Tibial nerve (tissue), 4 donors: ENCODE results near the gene ARHGEF1.

ENCODE experiments used
- EP300 ChIP-seq, 2 donors: sonication (generic); formaldehyde crosslinking; IDR thresholded peaks; one replicate each; pipeline ENCODE4 v1.6.1; 2017; ENCODE audit warnings: antibody characterized with exemption in 2 of 2, mild to moderate bottlenecking in 1 of 2
- POLR2A ChIP-seq, 2 donors: fragments of 450-650 bp; IDR thresholded peaks; one replicate each; pipeline ENCODE4 v1.6.1; 2017; ENCODE audit warnings: antibody characterized with exemption in 2 of 2, mild to moderate bottlenecking in 2 of 2, moderate library complexity in 2 of 2
- TF ChIP-seq, protein P1 (sequence below), 5 experiments: fragments of 200-600 bp in 3 of 5; fragments of 450-650 bp in 2 of 5; sonication (generic) in 3 of 5; IDR thresholded peaks; one replicate each; pipeline ENCODE4 v1.5.1; 2016 to 2019; ENCODE audit warnings: antibody characterized with exemption in 5 of 5, mild to moderate bottlenecking in 3 of 5, moderate library complexity in 2 of 5

DNA sequence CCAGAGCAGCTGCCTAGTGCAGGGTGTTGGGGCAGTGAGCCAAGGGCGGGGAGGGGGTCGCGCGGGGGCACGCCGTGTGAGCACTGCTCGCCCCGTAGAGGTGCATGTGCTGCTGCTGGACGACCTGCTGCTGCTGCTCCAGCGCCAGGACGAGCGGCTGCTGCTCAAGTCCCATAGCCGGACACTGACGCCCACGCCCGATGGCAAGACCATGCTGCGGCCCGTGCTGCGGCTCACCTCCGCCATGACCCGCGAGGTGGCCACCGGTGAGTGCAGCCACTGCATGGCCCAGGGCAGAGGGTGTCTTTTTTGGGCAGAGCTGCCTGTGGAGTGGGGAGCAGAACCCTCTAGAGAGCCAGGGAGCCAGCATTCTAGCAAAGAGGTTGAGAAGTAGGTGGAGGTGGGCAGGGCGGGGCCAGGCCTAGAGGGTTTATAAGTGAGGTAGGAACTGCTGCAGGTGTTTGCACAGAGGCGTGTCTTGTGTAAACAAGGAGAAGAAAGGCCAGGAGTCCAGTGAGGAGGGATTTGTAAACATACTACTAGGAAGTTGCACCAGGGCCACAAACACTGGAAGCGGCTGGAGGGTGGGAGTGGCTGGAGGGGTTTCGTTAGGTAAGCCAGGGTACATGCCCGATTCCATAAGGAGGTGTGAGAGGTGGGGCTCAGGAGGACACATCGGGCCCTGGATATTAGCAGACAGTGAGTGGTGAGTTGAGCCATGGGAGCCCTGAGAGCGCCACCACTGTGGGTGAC is 21.3 kb downstream of the ARHGEF1 start:
- TF ChIP-seq EP300 (IDR thresholded peaks at IDR 0.05) (no peak), POLR2A (IDR thresholded peaks at IDR 0.05) (no peak)
- TF ChIP-seq, protein P1, sequence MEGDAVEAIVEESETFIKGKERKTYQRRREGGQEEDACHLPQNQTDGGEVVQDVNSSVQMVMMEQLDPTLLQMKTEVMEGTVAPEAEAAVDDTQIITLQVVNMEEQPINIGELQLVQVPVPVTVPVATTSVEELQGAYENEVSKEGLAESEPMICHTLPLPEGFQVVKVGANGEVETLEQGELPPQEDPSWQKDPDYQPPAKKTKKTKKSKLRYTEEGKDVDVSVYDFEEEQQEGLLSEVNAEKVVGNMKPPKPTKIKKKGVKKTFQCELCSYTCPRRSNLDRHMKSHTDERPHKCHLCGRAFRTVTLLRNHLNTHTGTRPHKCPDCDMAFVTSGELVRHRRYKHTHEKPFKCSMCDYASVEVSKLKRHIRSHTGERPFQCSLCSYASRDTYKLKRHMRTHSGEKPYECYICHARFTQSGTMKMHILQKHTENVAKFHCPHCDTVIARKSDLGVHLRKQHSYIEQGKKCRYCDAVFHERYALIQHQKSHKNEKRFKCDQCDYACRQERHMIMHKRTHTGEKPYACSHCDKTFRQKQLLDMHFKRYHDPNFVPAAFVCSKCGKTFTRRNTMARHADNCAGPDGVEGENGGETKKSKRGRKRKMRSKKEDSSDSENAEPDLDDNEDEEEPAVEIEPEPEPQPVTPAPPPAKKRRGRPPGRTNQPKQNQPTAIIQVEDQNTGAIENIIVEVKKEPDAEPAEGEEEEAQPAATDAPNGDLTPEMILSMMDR (IDR thresholded peaks at IDR 0.05) = no peak
